ENCODE measurements around the gene MYH6.

DNA sequence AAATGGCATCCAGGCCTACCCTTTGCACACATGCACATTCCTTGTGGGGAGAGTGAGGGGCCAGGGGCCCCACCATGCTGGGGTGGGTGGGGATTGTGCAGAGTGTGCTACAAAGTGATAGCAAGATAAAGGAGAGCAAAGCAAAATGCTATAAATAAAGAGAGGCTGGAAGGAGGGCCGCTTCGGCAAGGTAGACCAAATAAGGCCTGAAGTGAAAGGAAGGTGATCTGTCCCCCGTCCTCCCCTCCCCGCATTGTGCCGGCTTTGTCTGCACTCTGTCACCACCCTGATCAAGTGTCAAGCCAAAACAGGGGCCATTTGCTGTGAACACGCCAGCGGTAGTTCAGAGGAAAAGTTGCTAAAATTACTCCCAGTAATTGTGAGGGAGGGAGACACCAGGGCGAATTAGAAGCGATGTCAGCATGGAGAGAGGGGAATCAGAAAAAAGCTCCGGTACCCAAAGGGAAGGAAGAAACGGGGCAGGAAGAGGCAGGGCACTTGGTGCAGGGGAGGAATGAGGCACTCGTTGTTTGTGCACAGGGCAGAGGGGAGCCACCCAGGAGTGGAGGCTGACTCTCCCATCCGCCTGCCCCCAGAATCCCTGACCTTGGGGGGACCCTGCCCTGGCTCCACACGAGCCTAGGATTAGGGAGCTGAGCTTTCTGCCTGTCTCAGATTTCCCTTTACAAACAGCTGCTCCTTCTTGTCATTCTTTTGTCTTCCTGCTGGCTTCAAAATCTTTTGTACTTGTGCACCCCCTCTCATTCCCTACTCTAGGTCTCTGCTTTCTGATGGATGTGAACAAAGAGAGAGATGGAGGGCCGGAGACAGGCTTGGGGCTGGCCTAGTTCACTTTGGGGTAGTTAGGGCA is 30.3 kb upstream of the MYH6 start:
- TF ChIP-seq, protein P1, sequence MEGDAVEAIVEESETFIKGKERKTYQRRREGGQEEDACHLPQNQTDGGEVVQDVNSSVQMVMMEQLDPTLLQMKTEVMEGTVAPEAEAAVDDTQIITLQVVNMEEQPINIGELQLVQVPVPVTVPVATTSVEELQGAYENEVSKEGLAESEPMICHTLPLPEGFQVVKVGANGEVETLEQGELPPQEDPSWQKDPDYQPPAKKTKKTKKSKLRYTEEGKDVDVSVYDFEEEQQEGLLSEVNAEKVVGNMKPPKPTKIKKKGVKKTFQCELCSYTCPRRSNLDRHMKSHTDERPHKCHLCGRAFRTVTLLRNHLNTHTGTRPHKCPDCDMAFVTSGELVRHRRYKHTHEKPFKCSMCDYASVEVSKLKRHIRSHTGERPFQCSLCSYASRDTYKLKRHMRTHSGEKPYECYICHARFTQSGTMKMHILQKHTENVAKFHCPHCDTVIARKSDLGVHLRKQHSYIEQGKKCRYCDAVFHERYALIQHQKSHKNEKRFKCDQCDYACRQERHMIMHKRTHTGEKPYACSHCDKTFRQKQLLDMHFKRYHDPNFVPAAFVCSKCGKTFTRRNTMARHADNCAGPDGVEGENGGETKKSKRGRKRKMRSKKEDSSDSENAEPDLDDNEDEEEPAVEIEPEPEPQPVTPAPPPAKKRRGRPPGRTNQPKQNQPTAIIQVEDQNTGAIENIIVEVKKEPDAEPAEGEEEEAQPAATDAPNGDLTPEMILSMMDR (IDR thresholded peaks at IDR 0.05; ENCODE audit: extremely low read depth in 1 of 2, insufficient read depth in 1 of 2, low read depth in 1 of 2, low read length in 2 of 2), result no peak
- TF ChIP-seq, protein P2, sequence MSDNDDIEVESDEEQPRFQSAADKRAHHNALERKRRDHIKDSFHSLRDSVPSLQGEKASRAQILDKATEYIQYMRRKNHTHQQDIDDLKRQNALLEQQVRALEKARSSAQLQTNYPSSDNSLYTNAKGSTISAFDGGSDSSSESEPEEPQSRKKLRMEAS (IDR thresholded peaks at IDR 0.05; ENCODE audit: insufficient read depth, insufficient read length), result no peak
- TF ChIP-seq POLR2A (IDR thresholded peaks at IDR 0.05; ENCODE audit: low read depth, low read length) (no peak), EZH2 (IDR thresholded peaks at IDR 0.05; ENCODE audit: borderline replicate concordance, low read depth, low read length, severe bottlenecking) (no peak)

All from endothelial cell of umbilical vein (primary cell).